ENCODE results near the gene BOLA3.
"Not testable (repeated sequence)": the region's sequence is repeated elsewhere in the genome, so short reads cannot be mapped to it uniquely, and the experiment has no call there.

Gene BOLA3, protein sequence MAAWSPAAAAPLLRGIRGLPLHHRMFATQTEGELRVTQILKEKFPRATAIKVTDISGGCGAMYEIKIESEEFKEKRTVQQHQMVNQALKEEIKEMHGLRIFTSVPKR

DNA sequence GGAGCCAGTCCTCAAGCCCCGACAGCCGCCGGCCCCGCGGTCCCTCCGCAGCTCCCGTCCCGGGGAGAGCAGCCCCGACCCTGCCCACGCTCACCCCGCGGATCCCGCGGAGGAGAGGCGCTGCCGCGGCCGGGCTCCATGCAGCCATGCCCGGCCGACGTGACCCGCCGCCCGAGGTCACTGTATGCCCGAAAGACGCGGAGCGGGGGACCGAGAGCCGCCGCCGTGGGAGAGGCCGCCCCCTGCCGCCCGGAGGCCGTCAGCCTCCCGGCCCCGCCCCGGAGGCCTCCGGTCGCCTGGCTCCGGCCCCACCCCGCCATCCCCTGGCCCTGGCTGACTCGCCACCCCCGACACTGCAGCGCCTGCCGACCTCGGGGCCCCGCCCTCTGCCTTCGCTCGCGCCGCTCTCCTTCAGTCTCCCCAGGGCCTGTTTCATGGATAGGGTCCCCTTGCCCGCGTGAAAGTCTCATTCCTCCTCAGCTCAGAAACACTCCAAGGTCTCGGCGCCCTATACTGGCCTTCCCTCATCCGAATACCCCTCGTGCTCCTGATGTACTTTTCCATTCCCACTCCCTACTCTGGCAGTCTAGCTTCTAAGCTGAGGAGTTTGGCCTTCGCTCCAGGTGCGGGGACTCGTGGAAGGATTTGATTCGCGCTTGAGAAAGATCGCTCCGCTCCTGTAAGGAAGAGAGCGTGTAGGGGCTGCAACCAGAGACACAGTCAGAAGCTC is at the start of gene BOLA3:
Gene BOLA3 (minus strand): TSS at position 186 of the 730 bp plus-strand sequence. CDS start 38 bp downstream, at position 148.
- DNase-seq: peak; percentile 62

DNA sequence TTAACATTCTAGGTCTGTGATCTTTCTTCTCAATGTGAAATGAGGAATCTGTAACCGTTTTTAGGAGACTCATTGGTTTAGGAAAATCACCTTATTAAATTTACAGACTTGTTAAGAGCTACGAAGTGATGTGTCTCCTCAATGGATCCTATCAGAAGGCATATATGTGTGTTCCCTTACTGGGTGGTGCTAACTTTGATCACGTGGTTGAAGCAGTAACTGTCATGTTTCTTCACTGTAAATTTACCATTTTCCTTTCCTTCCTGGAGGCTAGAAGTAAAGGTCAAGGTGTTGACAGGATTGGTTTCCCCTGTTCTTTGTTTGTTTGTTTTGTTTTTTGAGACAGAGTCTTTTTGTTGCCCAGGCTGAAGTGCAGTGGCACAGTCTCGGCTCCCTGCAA is 49.3 kb upstream of the BOLA3 start:
- DNase-seq: no peak

DNA sequence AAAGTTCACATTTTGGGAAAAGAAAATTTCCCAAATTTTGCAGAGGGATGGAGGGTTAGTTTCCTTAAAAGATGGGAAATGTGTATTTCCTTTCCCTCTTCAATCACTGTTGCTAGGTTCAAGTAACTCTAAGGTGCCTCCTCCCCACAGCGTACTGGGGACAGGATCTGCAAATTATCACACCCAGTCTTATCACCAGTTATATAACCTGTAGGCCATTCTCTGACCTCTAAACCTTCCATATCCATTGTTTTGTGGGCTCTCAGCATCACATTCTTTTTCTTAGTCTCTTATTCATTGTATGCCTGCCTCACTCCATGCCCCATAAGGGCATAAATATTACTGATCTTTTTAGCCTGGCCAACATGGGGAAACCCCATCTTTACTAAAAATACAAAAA is 47.1 kb upstream of the BOLA3 start:
- DNase-seq: no peak

DNA sequence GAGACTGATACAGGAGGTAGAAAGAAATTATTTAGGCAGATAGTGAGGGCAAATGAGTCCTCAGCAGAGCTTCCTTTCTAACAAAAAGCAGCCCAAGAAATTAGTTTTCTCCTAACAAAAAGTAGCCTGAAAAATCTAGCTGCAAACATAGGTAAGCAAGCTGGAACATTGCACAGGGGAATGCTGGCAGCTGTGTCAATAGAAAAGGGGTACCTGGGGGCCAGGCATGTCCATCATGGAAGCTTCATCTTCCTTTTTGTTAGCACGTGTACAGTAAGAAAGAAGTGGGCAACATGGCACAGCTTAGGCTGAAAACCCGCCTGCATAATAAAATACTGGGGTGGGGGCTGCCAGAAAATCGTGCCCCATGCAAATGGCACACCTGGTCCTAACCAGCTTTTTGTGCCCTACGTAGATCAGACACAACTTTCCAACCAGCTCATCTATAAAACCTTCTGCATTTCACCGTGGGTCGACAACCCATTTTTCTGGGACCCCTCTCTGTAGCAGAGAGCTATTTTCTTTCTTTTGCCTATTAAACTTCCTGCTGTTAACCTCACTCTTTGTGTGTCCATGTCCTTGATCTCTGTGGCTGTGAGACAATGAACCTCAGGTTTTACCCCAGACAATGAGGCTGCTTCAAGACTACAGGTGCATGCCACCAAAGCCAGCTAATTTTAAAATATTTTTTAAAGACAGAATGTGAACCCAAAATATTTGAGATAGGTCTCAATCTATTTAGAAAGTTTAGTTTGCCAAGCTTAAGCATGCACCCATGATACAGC is 44.1 kb upstream of the BOLA3 start:
- DNase-seq: no peak

DNA sequence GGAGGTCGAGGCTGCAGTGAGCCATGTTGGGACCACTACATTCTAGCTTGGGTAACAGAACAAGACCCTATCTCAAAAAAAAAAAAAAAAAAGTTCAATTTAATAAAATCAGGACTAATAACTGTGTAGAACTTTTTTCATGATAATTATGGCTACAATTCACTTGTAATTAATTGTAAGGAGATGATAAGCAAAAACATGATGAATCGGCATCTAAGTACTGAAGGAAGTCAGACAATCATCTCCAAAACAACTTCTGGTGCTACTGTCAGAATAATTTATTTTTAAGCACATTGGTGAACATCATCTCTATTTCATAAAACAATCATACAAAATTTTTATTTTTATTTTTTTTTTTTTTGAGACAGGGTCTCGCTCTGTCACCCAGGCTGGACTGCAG is 41.0 kb upstream of the BOLA3 start:
- no peak for DNase-seq

DNA sequence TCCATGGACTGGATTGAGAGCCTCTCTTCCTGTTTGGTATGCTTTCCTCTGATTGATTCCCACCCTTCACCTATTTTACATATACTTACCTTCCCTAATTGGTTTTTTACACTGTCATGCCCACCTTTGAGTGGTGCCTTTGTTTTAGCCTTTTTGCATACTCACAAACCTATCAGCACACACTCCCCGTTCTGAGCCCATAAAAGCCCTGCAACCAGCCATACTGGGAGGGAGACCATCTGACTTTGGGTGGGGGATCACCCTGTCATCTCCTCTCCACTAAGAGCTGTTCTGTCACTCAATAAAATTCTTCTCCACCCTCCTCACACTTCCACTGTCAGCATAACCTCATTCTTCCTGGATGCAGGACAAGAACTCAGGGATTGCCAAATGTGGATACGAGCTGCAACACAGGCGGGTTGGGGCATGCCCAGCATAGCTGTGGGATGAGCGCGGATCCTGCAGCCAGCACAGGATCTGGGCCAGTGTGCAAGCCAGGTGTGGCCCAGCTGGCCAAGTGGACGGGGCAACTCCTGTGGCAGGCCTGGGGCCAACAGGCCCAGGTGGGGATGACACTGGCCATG is 40.4 kb upstream of the BOLA3 start:
- no peak for DNase-seq

DNA sequence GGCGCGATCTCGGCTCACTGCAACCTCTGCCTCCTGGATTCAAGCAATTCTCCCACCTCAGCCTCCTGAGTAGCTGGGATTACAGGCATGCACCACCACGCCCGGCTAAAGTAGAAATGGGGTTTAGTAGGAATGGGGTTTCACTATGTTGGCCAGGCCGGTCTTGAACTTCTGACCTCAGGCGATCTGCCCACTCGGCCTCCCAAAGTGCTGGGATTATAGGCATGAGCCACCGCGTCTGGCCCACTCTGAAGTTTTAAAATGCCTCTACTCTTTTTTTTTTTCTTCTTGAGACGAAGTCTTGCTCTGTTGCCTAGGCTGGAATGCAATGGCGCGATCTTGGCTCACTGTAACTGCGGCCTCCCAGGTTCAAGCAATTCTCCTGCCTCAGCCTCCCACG is 39.0 kb upstream of the BOLA3 start:
- DNase-seq: not testable (repeated sequence)

DNA sequence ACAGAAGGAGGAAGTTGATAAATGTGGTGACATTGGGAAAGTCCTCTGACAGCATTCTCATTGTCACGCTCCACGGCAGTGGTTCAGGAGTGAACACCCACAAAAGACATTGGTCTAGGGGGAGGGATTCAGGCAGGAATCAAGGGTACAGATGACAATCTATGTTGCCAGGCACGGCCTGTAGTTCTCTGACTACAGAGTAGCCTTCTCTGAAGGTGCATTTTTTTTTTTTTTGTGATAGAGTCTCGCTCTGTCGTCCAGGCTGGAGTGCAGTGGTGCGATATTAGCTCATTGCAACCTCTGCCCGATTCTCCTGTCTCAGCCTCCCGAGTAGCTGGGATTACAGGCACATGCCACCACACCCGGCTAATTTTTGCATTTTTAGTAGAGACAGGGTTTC is 38.3 kb upstream of the BOLA3 start:
- DNase-seq: no peak

DNA sequence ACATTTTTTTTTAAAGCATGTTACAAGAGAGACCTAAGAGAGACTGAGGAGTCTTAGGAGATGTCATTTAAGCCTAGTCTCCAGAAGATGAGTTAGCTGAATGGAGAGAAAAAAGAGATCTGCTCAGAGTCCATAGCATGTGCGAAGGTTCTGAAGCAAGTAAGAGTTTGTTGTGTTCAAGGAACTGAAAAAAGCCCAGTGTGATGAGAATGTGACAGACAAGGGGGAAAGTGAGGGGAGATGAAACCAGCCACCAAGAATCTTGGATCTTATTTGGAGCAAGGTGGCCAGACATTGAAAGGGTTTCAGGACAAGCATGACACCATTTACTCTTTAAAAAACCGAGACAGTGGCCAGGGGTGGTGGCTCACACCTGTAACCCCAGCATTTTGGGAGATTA is 36.2 kb upstream of the BOLA3 start:
- DNase-seq: no peak

DNA sequence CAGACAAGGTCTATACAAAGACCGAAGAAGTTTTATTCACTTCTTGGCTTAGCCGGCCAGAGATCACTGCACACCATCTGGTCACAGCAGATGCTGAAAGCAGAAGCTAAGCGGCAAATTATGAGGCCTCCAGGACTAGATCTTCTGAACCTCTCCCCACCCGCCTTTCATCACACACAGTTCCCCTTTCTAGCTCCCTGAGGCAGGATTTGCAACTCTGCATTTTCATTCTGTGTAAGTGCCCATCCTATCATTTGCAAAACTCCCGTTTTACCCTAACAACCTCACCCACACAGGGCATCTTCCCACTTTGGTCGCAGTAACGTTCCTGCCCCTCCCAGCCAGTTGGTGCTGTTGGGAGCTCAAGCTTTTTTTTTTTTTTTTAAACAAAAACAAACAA is 34.0 kb upstream of the BOLA3 start:
- no peak for DNase-seq

DNA sequence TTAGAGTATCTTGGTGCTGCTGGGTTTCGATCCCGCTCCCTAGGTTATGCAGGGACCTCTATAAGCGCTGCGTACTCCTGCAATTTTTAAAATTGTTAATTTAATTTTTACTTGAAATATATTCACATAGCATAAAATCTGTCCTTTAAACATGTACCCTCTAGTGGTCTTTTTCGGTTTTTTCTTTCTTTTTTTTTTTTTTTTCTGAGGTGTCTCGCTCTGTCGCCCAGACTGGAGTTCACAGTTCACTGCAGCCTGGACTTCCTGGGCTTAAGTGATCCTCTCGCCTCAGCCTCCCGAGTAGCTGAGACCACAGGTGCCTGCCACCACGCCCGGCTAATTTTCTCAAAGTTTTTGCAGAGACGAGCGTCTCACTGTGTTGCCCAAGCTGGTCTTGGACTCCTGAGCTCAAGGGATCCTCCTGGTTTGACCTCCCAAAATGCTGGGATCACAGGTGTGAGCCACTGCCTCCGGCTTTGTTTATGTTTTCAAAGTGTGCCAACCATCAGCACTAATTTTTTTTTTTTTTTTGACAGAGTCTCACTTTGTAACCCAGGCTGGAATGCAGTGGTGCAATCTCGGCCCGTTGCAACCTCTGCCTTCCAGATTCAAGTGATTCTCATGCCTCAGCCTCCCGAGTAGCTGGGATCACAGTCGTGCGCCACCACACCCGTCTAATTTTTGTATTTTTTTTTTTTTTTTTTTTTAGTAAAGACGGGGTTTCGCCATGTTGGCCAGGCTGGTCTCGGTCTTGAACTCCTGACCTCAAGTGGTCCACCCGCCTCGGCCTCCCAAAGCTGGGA is 31.6 kb upstream of the BOLA3 start:
- no peak for DNase-seq

DNA sequence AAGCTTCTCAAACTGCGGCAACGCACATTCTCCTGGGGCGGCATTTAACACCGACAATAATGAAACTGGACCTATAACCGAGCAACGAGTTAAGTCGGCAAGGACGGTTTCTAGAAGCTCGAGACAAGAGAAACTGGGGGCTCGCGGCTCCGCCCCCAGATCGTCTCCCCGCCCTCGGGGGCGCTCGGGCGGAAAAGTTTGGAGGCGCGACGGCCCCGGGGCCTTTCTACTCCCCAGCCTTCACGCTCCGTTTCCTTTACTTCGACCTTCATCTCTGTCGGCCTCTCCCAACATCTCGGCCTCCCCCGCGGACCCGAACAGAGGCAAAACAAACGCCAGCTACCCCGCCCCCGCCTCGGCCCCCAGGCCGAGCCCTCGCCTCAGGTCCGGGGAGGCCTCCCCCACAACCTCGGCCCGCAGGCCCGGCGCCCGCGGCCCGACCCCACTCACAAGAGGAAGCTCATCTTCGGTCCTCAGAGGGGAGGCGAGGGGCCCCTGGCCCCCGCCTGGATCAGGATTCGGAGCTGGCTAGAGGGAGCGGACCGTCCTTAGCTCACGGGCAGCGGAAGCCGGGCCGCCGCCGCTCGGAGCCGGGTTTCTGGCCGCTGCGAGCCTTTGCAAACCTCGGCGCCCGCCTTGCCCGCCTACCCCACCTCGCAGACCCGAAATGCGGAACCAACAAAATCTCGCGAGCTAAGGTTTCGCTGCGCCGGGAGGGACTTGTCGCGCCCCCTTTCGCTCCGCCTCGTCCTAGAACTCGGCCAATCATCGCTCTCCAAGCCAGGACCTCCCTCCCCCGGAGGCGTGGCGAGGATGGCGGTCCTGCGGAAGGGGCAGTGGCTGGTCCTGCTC is 30.7 kb upstream of the BOLA3 start, which contains the start of gene MOB1A:
Gene MOB1A (minus strand): TSS at position 669 of the 852 bp plus-strand sequence. CDS start 205 bp downstream, at position 464.
- peak; percentile 97 for DNase-seq

DNA sequence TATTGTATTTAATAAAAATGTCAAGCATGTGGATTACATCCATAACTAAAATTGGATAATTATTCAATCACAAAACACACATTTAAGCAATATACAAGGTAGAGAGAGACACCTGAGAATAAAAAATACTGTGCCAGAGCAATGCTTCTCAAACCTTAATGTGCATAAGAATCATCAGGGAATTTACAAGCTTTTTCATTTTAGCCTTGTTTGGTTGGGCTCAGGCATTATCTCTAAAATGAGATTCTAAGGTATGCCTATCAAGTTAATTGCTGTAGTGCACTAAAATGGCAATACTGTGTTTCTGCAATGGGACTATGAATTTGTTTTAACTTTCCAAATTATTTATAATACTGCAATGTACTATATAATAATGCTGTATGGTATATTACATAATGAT is 30.0 kb upstream of the BOLA3 start:
- DNase-seq: no peak

DNA sequence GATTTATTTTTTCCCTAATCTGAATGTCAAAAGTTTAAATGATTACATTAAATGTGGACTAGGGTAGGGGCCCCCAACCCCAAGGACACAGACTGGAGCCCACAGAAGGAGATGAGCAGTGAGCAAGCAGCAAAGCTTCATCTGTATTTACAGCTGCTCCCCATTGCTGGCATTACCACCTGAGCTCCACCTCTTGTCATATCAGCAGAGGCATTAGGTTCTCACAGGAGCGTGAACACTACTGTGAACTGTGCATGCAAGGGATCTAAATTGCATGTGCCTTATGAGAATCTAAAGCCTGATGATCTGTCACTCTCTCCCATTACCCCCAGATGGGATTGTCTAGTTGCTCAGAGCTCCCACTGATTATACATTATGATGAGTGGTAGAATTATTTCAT is 27.2 kb upstream of the BOLA3 start:
- DNase-seq: no peak

DNA sequence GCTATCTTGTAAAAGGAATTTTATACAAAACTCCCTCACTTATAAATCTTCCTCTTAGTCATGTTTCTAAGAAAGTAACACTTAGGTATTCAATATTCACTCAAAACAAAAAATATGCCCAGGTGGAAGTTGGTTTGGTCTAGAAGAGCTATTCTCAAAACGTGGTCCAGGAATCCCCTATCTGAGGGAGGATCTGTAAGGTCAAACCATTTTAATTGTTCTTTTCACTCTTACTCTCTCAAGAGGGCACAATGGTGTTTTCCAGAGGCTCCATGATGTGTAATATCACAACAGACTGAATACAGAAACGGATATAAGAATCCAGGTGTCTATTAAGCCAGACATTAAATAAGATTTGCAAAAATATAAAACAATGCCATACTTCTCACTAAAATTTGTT is 21.0 kb upstream of the BOLA3 start:
- DNase-seq: no peak

DNA sequence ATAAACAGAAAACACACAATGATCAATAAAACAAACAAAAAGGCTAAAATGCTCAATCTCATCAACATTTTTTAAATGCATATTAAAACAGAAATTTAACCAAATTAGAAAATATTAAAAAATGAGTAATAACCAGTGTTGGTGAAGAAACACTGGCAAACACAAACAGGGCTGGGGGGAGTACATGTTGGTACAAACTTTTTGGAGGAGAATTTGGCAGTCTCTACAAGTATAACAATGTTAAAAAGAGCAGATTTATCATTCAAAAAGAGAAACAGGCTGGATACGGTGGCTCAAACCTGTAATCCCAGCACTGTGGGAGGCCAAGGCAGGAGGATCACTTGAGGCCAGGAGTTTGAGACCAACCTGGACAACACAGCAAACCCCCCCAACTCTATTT is 17.0 kb upstream of the BOLA3 start:
- DNase-seq: no peak

DNA sequence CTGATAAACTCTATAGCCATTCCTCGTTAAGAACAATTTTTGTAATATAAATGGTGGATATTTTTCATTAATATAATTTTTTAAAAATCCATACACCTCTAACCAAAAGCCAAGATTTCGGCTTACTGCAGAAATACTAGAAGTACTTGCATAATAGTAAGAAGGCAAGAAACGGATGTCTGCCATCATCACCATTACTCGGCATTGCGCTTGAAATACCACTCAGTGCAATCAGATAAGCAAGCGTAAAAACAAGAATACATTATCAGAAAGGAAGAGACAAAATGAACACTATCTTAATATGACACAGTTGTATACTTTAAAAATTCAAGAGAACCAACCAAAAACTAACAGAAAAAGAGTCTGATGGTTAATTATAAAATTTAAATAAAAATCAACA is 15.2 kb upstream of the BOLA3 start:
- no peak for DNase-seq

DNA sequence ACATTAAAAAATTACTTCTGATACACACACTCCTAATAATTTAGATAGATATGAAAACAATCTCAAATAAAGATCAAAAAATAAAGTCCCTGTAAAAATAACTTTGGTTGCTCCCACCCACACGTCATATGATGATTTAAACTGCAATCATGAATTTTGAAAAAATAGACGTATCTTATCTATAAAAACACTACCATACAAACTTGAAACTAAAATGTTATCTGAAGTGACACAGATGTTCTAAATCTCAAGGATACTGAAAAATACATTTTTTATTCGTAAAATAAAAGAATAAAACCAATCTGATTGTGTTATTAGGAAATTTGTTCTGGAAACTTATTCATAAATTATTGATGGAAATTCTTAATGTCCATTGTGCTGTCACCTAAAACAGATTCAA is 8.1 kb upstream of the BOLA3 start:
- no peak for DNase-seq

DNA sequence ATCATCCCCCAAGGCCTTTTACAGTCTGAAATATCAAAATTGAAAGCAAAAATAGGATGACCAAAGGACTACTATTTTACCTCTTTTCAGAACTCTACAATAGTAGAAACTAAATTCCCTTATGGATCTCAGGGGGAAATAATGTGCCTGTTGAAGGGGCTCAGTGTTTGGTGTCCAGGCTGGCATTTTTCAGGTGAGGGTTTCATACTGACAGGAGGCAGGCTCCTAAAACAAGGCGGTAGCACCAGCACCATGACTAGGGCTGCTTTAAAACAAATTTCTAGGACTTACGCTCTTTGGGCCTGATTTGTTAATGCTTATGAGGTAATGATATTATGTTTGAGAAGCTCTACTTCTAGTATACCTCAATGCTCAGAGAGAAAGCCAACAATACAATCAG is 5.2 kb upstream of the BOLA3 start:
- no peak for DNase-seq

DNA sequence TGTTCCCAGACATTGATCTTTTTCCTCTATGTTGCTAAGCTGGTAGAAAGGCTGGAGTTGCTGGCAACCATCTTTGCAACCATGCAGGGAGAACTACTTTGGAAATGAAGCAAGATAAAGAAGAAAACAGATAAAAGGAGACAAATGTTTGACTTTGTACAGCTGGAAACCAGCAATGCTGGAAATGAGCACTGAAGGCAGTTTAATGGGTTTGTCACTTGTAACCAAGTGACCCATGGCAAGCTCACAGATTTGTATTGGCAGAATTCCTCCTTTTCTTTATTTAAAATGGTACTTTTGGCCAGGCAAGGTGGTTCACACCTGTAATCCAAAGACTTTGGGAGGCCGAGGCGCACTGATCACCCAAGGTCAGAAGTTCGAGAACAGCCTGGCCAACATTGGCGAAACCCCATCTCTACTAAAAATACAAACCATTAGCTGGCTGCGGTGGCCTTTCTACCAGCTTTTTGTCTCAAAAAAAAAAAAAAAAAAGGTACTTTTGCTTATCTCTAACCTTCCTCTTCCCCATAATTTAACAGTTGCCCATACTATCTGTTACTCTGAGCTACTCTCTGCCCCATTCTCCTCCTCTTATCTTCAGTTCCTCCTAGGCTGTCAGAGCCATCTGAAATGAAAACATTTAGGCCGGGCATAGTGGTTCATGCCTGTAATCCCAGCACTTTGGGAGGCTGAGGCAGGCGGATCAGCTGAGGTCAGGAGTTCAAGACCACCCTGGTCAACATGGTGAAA is 2.0 kb upstream of the BOLA3 start:
- DNase-seq: no peak

DNA sequence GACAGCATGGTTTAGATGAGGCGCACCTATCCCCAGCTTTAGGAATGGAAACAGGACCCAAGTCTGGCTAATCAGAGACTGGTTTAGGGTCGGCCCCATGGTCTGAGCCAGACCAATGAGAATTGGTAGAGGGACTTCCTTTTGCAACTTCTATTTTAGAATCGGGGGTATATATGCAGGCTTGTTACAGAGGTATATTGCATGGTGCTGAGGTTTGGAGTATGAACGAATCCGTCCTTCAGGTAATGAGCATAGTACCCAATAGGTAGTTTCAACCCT is 1.5 kb upstream of the BOLA3 start:
- no peak for DNase-seq

All from amniotic stem cell (primary cell).